ENCODE data around the gene PLEKHA4. TPM values are rescaled to one million over a fixed set of nuclear protein-coding genes. Genes with fewer than 3 reads are reported as not detected.

The PLEKHA4 gene
- polyA plus RNA-seq, 1 donor (not counting 4 experiments of a cell fraction or from before 2014, with no cell fraction given): 1.8 TPM

- H3K27ac ChIP-seq (ENCODE audit: control insufficient read depth, insufficient read depth, low read length): no peak overlapping the region
- dilution Hi-C loops (cut with MboI; ENCODE audit: extremely low pct_ligation_motif_present, low sequenced_read_pairs): no loop called here
- H3K79me2 ChIP-seq (ENCODE audit: control insufficient read depth, insufficient read depth, low read length): peaks cover 25% of the 10 kb centered on the region
- no peaks in the 10 kb centered on the region for H3K27me3 ChIP-seq (ENCODE audit: control insufficient read depth, extremely low read depth, insufficient read depth, low read length)
- no peak overlapping the region for H3K9ac ChIP-seq (ENCODE audit: control insufficient read depth, extremely low read depth, insufficient read depth, low read length)
- peaks cover 11% of the 10 kb centered on the region for H3K4me1 ChIP-seq (ENCODE audit: control insufficient read depth, extremely low read depth, insufficient read depth, low read length)
- FAIRE-seq: no peak
- H3K4me2 ChIP-seq (ENCODE audit: control insufficient read depth, extremely low read depth, insufficient read depth, low read depth, low read length): no peak overlapping the region
- H2AFZ ChIP-seq (ENCODE audit: control insufficient read depth, low read length): no peak overlapping the region
- TF ChIP-seq CTCF (optimal IDR thresholded peaks at IDR 0.05 in 1 of 3, IDR thresholded peaks at IDR 0.05 in 1 of 3, conservative IDR thresholded peaks at IDR 0.05 in 1 of 3; ENCODE audit: extremely low read depth in 1 of 3, insufficient read depth in 2 of 3, low read length in 3 of 3) (no peak), EZH2 (IDR thresholded peaks at IDR 0.05; ENCODE audit: low read length) (no peak)
- H3K4me3 ChIP-seq (ENCODE audit: control insufficient read depth in 2 of 3, extremely low read depth in 1 of 3, insufficient read depth in 2 of 3, low read depth in 1 of 3, low read length in 3 of 3): no peak overlapping the region
- peaks cover 8% of the 10 kb centered on the region for H4K20me1 ChIP-seq (ENCODE audit: control insufficient read depth, extremely low read depth, insufficient read depth, low read length)
- no peak for DNase-seq (ENCODE audit: low read depth, low spot score)
- H3K9me3 ChIP-seq (ENCODE audit: control insufficient read depth, low read depth, low read length): no peaks in the 10 kb centered on the region
- H3K9me1 ChIP-seq (ENCODE audit: control insufficient read depth, extremely low read depth, insufficient read depth, low read length): peaks cover 2% of the 10 kb centered on the region
- peaks cover 16 to 23% of the 10 kb centered on the region in 2 experiments for H3K36me3 ChIP-seq (ENCODE audit: control insufficient read depth in 2 of 2, extremely low read depth in 1 of 2, insufficient read depth in 2 of 2, low read length in 2 of 2)
Observed at GRCh38 chr19:48870048-48870447, 1.6 kb upstream of the PLEKHA4 start.

- peaks cover 5% of the 10 kb centered on the region for H3K79me2 ChIP-seq (ENCODE audit: control insufficient read depth, insufficient read depth, low read length)
- TF ChIP-seq CTCF (optimal IDR thresholded peaks at IDR 0.05 in 1 of 3, IDR thresholded peaks at IDR 0.05 in 1 of 3, conservative IDR thresholded peaks at IDR 0.05 in 1 of 3; ENCODE audit: extremely low read depth in 1 of 3, insufficient read depth in 2 of 3, low read length in 3 of 3) (no peak), EZH2 (IDR thresholded peaks at IDR 0.05; ENCODE audit: low read length) (no peak)
- H3K9me3 ChIP-seq (ENCODE audit: control insufficient read depth, low read depth, low read length): no peaks in the 10 kb centered on the region
- no peaks in the 10 kb centered on the region for H3K9me1 ChIP-seq (ENCODE audit: control insufficient read depth, extremely low read depth, insufficient read depth, low read length)
- H3K4me3 ChIP-seq (ENCODE audit: control insufficient read depth in 2 of 3, extremely low read depth in 1 of 3, insufficient read depth in 2 of 3, low read depth in 1 of 3, low read length in 3 of 3): peak overlapping the region; percentile 2 to 57 (median 44)
- H3K4me1 ChIP-seq (ENCODE audit: control insufficient read depth, extremely low read depth, insufficient read depth, low read length): peaks cover 11% of the 10 kb centered on the region
- no peak for DNase-seq (ENCODE audit: low read depth, low spot score)
- dilution Hi-C loops (cut with MboI; ENCODE audit: extremely low pct_ligation_motif_present, low sequenced_read_pairs): no loop called here
- H3K27ac ChIP-seq (ENCODE audit: control insufficient read depth, insufficient read depth, low read length): peak overlapping the region; percentile 31
- no peaks in the 10 kb centered on the region for H3K27me3 ChIP-seq (ENCODE audit: control insufficient read depth, extremely low read depth, insufficient read depth, low read length)
- peak overlapping the region; percentile 68 for H3K4me2 ChIP-seq (ENCODE audit: control insufficient read depth, extremely low read depth, insufficient read depth, low read depth, low read length)
- H2AFZ ChIP-seq (ENCODE audit: control insufficient read depth, low read length): peak overlapping the region; percentile 96
- H4K20me1 ChIP-seq (ENCODE audit: control insufficient read depth, extremely low read depth, insufficient read depth, low read length): no peaks in the 10 kb centered on the region
- H3K9ac ChIP-seq (ENCODE audit: control insufficient read depth, extremely low read depth, insufficient read depth, low read length): peak overlapping the region; percentile 58
- H3K36me3 ChIP-seq (ENCODE audit: control insufficient read depth in 2 of 2, extremely low read depth in 1 of 2, insufficient read depth in 2 of 2, low read length in 2 of 2): peaks cover 0 to 2% of the 10 kb centered on the region in 2 experiments
- FAIRE-seq: no peak
Observed at GRCh38 chr19:48867746-48868113, 687 bp downstream of the PLEKHA4 start.
